Esophagus (tissue), 2 donors: ENCODE results near the gene HES4. TPM values are rescaled to one million over a fixed set of nuclear protein-coding genes. Genes with fewer than 3 reads are reported as not detected.
"Not testable (repeated sequence)": the region's sequence is repeated elsewhere in the genome, so short reads cannot be mapped to it uniquely, and the experiment has no call there.

Source experiments
- H3K27ac ChIP-seq, 2 donors: one replicate each; pipeline ENCODE4 v1.5.1; 2013; ENCODE audit warnings: low read depth in 2 of 2, mild to moderate bottlenecking in 2 of 2, inconsistent platforms in 1 of 2, low read length in 1 of 2, moderate library complexity in 1 of 2
- H3K27me3 ChIP-seq, 2 donors: one replicate each; pipeline ENCODE4 v1.6.1; 2013; ENCODE audit warnings: low read length in 2 of 2, control low read depth in 1 of 2, mild to moderate bottlenecking in 1 of 2; ENCODE audit not compliant: insufficient read depth in 2 of 2, control insufficient read depth in 1 of 2
- H3K36me3 ChIP-seq, 2 donors: one replicate each; pipeline ENCODE4 v1.6.1; 2013; ENCODE audit warnings: low read length in 1 of 2; ENCODE audit not compliant: control insufficient read depth in 2 of 2, insufficient read depth in 2 of 2
- H3K4me1 ChIP-seq, 2 donors: one replicate each; pipeline ENCODE4 v1.6.1; 2013; ENCODE audit warnings: low read length in 1 of 2; ENCODE audit not compliant: control insufficient read depth in 2 of 2, insufficient read depth in 2 of 2
- H3K4me3 ChIP-seq, 2 donors: one replicate each; pipeline ENCODE4 v1.5.1; 2013; ENCODE audit warnings: low read length in 2 of 2, mild to moderate bottlenecking in 2 of 2, low read depth in 1 of 2, moderate library complexity in 1 of 2
- H3K9me3 ChIP-seq, 2 donors: one replicate each; pipeline ENCODE4 v1.6.1; 2013; ENCODE audit warnings: mild to moderate bottlenecking in 2 of 2, low read depth in 1 of 2, low read length in 1 of 2, moderate library complexity in 1 of 2; ENCODE audit not compliant: control insufficient read depth in 2 of 2, insufficient read depth in 1 of 2
- WGBS, 2 donors: extraction: QIAGEN DNeasy Blood & Tissue Kit; methylation state at CpG; one replicate each; pipeline ENCODE4 v1.1.7; 2013; 5-methylcytosine and 5-hydroxymethylcytosine counted together
- polyA plus RNA-seq, 2 donors: library from polyadenylated mRNA; stranded (reverse); fragments of 200-250 nt; gene quantifications; one replicate each; pipeline ENCODE4 v1.2.3, GENCODE V29; 2013
- donor health status: healthy with polysubstance abuse.
- donor health status: Bipolar disorder and iron deficiency.

HES4 gene
- polyA plus RNA-seq, 2 donors: 15.1 to 20.2 TPM

DNA sequence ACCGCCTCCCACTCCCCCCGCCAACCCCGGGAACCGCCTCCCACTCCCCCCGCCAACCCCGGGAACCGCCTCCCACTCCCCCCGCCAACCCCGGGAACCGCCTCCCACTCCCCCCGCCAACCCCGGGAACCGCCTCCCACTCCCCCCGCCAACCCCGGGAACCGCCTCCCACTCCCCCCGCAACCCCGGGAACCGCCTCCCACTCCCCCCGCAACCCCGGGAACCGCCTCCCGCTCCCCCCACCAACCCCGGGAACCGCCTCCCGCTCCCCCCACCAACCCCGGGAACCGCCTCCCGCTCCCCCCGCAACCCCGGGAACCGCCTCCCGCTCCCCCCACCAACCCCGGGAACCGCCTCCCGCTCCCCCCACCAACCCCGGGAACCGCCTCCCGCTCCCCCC lies 23.1 kb downstream of the HES4 start:
- Histone ChIP-seq H3K36me3 (peaks cover 0 to 14% of the 10 kb centered on the region in 2 donors), H3K4me1 (peaks cover 0 to 14% of the 10 kb centered on the region in 2 donors)
- not testable (repeated sequence) for H3K4me3 ChIP-seq, H3K27ac ChIP-seq, H3K27me3 ChIP-seq, H3K9me3 ChIP-seq
- WGBS, 2 donors: 43 to 63% methylated on average over 12 to 17 of the region's 39 CpGs

DNA sequence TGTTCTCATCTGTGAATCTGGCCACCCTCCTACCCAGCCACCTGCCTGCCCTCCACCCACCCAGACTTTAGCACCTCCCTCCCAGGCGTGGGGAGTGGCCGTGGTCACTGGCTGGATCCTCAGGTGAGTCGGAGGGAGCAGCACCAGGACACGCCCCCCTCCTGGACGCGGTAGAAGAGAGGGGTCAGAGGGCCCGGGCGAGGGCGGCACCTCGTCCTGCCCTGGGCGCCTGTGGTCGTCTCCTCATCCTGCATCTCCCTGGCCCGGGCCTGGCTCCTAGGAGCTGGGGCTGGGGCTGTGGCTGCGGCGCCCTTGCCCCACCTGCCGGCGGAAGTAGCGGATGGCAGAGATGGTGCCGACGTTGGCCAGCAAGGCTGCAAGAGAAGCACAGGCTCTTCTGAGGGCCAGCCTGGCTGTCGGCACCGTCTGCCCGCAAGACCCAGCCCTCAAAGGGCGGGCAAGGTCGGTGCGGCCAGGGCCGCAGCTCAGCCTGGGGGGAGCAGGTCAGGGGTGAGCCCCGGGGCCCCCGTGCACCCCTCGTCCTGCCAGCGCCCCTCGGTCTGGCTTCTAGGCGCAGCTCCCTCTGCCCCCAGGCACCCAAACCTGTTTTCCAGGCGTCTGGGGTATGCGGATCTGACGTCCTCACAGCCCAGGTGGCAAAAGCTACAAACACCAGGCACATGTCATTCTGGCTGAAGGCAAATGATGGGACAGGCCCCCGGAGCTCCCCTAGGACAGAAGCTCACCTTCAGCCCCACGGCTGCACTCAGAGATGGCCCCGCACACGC lies 23.8 kb downstream of the HES4 start:
- Histone ChIP-seq H3K4me1 (peaks cover 0 to 17% of the 10 kb centered on the region in 2 donors), H3K27me3 (no peaks in the 10 kb centered on the region), H3K4me3 (peak overlapping the region in 1 of 2 donors; percentile 41), H3K27ac (peak overlapping the region; percentile 74 to 93), H3K9me3 (no peaks in the 10 kb centered on the region), H3K36me3 (peaks cover 0 to 14% of the 10 kb centered on the region in 2 donors)
- WGBS, 2 donors: 2 to 4% methylated on average over 35 to 40 of the region's 40 CpGs

DNA sequence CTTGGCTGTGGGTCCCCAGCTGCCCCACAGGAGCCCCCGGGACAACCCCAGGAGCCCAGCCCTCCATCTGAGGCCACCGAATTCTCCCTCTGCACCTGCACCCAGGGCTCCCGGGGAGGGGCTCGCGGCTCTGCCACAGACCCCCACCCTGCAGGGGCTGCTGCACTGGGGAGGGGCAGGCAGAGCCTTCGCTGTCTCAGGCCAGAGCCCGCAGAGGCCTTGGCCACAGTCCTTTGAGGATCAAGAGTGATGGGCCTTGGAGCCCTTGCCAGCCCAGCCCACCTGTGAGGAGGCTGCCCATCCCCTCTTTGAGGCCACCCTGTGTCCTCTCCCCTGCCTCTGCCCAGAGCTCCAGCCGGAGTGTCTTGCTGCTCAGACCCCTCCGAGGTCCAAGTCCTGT lies 24.5 kb downstream of the HES4 start:
- WGBS, 2 donors: 58 to 63% methylated on average over 9 of the region's 9 CpGs
- Histone ChIP-seq H3K4me3 (no peak overlapping the region), H3K27ac (peak overlapping the region; percentile 74 to 93), H3K36me3 (peaks cover 0 to 14% of the 10 kb centered on the region in 2 donors), H3K9me3 (no peaks in the 10 kb centered on the region), H3K4me1 (peaks cover 0 to 23% of the 10 kb centered on the region in 2 donors), H3K27me3 (no peaks in the 10 kb centered on the region)

DNA sequence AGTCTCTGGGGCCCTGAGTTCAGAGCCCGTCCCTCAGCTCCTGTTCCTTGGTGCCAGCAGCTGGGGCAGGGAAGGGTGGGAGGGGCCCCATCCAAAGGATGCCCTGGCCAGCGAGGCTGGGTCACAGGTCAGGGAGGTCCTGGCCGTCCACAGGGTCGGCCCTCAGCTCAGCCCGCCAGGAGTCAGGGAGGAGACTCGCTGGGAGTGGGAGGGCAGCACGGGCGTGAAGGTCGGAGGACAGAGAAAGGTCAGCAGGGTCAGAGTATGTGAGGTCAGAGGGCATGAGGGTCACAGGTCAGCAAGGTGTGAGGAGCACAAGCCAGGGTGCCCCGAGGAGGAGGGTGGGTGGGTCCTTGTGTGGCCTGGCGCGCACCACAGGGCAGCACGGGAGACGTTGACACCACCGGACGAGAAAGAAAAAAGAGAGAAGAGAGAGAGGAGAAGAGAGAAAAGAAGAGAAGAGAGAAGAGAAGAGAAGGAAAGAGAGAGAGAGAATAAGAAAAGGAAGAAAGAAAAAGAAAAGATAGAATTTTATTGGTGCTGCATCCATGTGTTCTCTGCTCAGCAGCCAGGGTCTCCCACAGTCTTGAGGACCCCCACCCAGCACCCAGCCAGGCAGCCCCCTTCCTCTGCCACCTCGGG lies 25.1 kb downstream of the HES4 start:
- Histone ChIP-seq H3K36me3 (peaks cover 0 to 14% of the 10 kb centered on the region in 2 donors), H3K9me3 (no peaks in the 10 kb centered on the region), H3K4me3 (no peak overlapping the region), H3K27me3 (no peaks in the 10 kb centered on the region), H3K27ac (peak overlapping the region; percentile 17 to 93), H3K4me1 (peaks cover 0 to 25% of the 10 kb centered on the region in 2 donors)
- 65 to 76% methylated on average over 17 of the region's 17 CpGs for WGBS, 2 donors

DNA sequence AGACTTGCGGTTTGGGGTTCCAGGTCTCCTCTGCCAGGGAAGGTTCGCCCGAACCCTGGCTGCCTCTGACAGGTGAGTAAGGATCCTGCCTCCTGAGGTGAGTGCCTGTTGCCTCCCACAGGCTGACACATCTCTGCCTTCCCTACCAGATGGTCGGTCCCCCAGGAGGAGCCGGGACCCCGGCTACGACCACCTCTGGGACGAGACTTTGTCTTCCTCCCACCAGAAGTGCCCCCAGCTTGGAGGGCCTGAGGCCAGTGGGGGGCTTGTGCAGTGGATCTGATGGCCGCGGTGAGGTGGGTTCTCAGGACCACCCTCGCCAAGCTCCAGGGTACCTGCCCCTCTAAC lies 25.6 kb downstream of the HES4 start:
- Histone ChIP-seq H3K9me3 (no peaks in the 10 kb centered on the region), H3K27me3 (no peaks in the 10 kb centered on the region), H3K27ac (no peak overlapping the region), H3K36me3 (peaks cover 0 to 14% of the 10 kb centered on the region in 2 donors), H3K4me3 (no peak overlapping the region), H3K4me1 (peaks cover 0 to 26% of the 10 kb centered on the region in 2 donors)
- WGBS, 2 donors: 85 to 91% methylated on average over 11 of the region's 11 CpGs

DNA sequence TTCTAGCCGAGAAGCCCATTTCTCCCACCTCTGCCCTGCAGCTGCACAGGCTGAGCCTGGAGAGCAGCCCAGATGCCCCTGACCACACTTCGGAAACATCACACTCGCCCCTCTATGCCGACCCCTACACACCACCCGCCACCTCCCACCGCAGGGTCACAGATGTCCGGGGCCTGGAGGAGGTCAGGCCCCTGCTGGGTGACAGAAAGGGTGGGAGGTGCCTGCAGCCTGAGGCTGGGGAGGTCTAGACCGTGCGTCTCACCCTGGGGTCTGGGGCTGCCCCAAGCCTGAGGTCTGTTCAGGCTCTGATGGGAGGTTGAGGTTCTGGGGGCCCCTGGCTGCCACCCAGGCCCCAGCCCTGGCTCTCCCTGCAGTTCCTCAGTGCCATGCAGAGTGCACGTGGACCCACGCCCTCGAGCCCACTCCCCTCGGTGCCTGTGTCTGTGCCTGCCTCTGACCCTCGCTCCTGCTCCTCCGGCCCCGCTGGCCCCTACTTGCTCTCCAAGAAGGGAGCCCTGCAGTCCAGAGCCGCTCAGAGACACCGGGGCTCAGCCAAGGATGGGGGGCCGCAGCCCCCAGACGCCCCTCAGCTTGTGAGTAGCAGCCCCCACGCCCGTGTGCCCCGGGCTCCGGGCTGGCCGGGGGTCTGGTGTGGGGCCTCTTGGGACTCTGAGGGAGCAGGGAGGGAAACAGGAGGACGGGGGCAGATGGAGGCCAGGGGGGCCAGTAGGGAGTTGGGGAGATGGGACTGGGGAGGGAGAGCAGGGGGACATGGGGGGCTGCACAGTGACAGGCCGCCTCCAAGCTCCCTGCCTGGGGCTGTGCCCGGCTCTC lies 26.2 kb downstream of the HES4 start:
- H3K27ac ChIP-seq: no peak overlapping the region
- WGBS, 2 donors: 79 to 82% methylated on average over 27 to 28 of the region's 28 CpGs
- peaks cover 0 to 14% of the 10 kb centered on the region in 2 donors for H3K36me3 ChIP-seq
- H3K9me3 ChIP-seq: no peaks in the 10 kb centered on the region
- H3K27me3 ChIP-seq: no peaks in the 10 kb centered on the region
- peaks cover 0 to 28% of the 10 kb centered on the region in 2 donors for H3K4me1 ChIP-seq
- no peak overlapping the region for H3K4me3 ChIP-seq

DNA sequence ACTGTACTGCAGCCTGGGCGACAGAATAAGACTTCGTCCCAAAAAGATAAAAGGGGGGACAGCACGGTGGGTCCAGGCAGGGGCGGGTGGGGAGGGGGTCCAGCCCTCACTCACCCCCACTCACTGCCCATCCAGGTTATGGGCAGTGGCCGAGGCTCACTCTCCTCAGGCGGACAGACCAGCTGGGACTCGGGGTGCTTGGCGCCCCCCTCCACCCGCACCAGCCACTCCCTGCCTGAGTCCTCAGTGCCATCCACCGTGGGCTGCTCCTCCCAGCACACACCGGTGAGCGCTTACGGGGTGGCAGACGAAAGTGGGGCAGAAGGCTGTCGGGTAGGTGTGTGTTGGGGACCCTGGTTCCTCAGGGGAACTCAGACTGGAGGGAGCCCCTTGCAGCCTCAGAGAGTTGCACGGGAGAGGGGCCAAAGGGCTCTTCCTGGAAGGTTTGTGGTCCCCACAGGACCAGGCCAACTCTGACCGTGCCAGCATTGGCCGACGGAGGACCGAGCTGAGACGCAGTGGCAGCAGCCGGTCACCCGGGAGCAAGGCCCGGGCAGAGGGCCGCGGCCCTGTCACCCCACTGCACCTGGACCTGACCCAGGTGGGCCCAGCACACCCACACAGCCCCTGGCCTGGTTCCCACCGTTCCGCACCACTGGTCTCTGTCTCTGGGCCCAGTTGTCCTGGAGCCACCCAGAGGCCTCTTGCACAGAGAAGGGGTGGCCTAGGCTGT lies 27.0 kb downstream of the HES4 start:
- H3K4me1 ChIP-seq: peaks cover 0 to 31% of the 10 kb centered on the region in 2 donors
- no peaks in the 10 kb centered on the region for H3K9me3 ChIP-seq
- no peaks in the 10 kb centered on the region for H3K27me3 ChIP-seq
- H3K36me3 ChIP-seq: peaks cover 0 to 14% of the 10 kb centered on the region in 2 donors
- no peak overlapping the region for H3K4me3 ChIP-seq
- WGBS, 2 donors: 78 to 83% methylated on average over 25 to 28 of the region's 28 CpGs
- H3K27ac ChIP-seq: peak overlapping the region in 1 of 2 donors; percentile 13

DNA sequence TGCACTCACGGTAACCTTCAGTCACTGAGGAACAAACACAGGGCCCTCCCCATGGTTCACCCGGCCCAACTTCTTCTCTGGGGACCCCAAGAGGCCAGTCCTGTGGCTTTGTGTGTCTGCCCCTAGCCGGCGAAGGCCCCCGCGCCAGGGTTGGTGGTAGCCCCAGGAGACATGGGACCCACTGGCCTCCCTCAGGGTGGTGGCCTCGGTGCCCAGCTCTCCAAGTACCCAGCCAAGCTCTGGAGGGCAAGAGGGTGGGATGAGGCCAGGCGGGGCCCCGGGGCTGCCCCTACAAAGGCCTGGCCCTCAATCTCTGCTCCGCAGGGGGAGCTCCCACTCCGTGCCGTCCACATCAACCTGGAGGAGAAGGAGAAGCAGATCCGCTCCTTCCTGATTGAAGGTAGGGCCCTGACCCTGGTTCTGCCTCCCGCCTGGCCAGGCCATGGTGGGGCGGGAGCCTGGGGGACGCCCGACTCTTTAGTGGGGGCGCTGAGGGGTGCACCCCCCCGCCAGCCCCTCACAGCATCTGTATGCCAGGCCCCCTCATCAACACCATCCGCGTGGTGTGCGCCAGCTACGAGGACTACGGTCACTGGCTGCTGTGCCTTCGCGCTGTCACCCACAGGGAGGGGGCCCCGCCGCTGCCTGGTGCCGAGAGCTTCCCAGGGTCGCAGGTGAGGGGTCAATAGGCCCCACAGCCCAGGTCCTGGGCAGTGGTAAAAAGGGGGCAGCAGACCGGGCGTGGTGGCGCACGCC lies 28.0 kb downstream of the HES4 start:
- Histone ChIP-seq H3K36me3 (peaks cover 0 to 14% of the 10 kb centered on the region in 2 donors), H3K27me3 (no peaks in the 10 kb centered on the region), H3K27ac (peak overlapping the region; percentile 37 to 41), H3K9me3 (no peaks in the 10 kb centered on the region), H3K4me3 (no peak overlapping the region), H3K4me1 (peaks cover 0 to 38% of the 10 kb centered on the region in 2 donors)
- whole genome bisulfite sequencing, 2 donors: 80 to 84% methylated on average over 34 of the region's 34 CpGs
